ENCODE data around the gene PPM1K.

DNA sequence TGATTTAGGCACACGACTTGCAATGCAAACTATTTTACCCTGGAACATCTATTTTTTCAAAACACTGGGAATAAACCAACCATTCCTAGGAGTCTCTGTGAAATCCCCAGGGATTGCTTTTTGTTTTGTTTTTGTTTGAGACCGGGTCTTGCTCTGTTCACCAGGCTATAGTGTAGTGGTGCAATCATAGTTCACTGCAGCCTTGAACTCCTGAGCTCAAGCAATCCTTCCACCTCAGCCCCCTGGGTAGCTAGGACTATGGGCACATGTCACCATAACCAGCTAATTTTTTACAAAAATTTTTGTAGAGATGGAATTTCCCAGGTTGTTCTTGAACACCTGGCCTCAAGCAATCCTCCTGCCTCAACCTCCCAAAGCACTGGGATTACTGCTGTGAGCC is 37.8 kb downstream of the PPM1K start:
- TF ChIP-seq EZH2phosphoT487 (IDR thresholded peaks at IDR 0.05; ENCODE audit: borderline replicate concordance) = no peak
- TF ChIP-seq, protein P1, sequence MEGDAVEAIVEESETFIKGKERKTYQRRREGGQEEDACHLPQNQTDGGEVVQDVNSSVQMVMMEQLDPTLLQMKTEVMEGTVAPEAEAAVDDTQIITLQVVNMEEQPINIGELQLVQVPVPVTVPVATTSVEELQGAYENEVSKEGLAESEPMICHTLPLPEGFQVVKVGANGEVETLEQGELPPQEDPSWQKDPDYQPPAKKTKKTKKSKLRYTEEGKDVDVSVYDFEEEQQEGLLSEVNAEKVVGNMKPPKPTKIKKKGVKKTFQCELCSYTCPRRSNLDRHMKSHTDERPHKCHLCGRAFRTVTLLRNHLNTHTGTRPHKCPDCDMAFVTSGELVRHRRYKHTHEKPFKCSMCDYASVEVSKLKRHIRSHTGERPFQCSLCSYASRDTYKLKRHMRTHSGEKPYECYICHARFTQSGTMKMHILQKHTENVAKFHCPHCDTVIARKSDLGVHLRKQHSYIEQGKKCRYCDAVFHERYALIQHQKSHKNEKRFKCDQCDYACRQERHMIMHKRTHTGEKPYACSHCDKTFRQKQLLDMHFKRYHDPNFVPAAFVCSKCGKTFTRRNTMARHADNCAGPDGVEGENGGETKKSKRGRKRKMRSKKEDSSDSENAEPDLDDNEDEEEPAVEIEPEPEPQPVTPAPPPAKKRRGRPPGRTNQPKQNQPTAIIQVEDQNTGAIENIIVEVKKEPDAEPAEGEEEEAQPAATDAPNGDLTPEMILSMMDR (conservative IDR thresholded peaks at IDR 0.05; ENCODE audit: low read length) = no peak

All from Loucy (cell line).